GM18505 (cell line): ENCODE measurements around the gene INMT.

Experiments
- ATAC-seq: cut with Tn5 transposase; IDR thresholded peaks from one replicate; pipeline ENCODE4 v1.9.1; 2021; ENCODE audit not compliant: unreplicated experiment
- POLR2A ChIP-seq: IDR thresholded peaks from 4 replicates; pipeline ENCODE4 v1.6.1; 2011; ENCODE audit warnings: borderline replicate concordance; ENCODE audit not compliant: insufficient read depth, insufficient read length; ENCODE audit errors: extremely low read depth

Gene INMT

GRCh38 chr7:30775992-30776391 is 24.1 kb downstream of the INMT start:
- no peak for TF ChIP-seq POLR2A
- no peak for ATAC-seq

- ATAC-seq: no peak
- no peak for TF ChIP-seq POLR2A
Observed at GRCh38 chr7:30776971-30777370, 25.0 kb downstream of the INMT start.

- no peak for TF ChIP-seq POLR2A
- ATAC-seq: no peak
Observed at GRCh38 chr7:30778255-30779025, 26.5 kb downstream of the INMT start.

- ATAC-seq: no peak
- no peak for TF ChIP-seq POLR2A
Observed at GRCh38 chr7:30779574-30779973, 27.6 kb downstream of the INMT start.

- ATAC-seq: no peak
Observed at GRCh38 chr7:30780941-30781340, 29.0 kb downstream of the INMT start.

GRCh38 chr7:30782690-30783089 is 30.8 kb downstream of the INMT start:
- no peak for TF ChIP-seq POLR2A
- no peak for ATAC-seq

More at GRCh38 chr7:30780941-30781340, 29.0 kb downstream of the INMT start:
- no peak for TF ChIP-seq POLR2A

- ATAC-seq: no peak
- TF ChIP-seq POLR2A: no peak
Observed at GRCh38 chr7:30785786-30786185, 33.9 kb downstream of the INMT start.

GRCh38 chr7:30787486-30787885 is 35.6 kb downstream of the INMT start:
- TF ChIP-seq POLR2A: no peak
- ATAC-seq: no peak

- TF ChIP-seq POLR2A: no peak
Observed at GRCh38 chr7:30788640-30789333, 36.9 kb downstream of the INMT start.

GRCh38 chr7:30789334-30789711 is 37.4 kb downstream of the INMT start:
- no peak for TF ChIP-seq POLR2A
- no peak for ATAC-seq

More at GRCh38 chr7:30788640-30789333, 36.9 kb downstream of the INMT start:
- no peak for ATAC-seq

- ATAC-seq: no peak
- no peak for TF ChIP-seq POLR2A
Observed at GRCh38 chr7:30790356-30790755, 38.4 kb downstream of the INMT start.

GRCh38 chr7:30791114-30791513 is 39.2 kb downstream of the INMT start:
- ATAC-seq: no peak
- no peak for TF ChIP-seq POLR2A

GRCh38 chr7:30795161-30795948 is 43.4 kb downstream of the INMT start:
- TF ChIP-seq POLR2A: no peak
- ATAC-seq: no peak
